ENCODE measurements around the gene PRRT3. TPM values are rescaled to one million over a fixed set of nuclear protein-coding genes. Genes with fewer than 3 reads are reported as not detected.

The PRRT3 gene
- total and polyA plus RNA-seq, 2 of the 13 experiments (the other 11 are each of a cell fraction or from before 2014, with no cell fraction given), result 0.22 to 0.44 TPM

DNA sequence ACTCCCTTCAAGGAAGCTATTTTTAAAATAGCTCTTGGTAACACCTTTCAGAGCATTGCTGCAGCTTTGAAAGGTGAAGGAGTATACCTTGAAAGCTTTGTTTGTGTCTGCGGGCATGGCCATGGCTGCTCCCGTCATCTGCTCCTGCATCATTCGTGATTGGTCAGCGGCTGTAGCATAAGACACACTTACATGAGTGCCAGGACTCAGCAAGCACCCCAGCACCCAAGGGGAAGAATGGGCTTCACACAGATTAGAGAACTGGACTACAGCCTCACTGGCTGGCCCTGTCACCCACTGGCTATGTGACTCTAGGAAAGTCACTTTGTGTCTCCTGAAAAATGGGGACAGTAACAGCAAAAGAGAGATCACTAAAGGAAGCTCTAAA, 17.4 kb upstream of the PRRT3 start:
- in situ Hi-C loops (cut with HindIII; ENCODE audit: extremely low pct_ligation_motif_present, low pct_unique_long_range_greater_than_20kb), result no loop called here
- FAIRE-seq (no peak), ATAC-seq (no peak), DNase-seq (ENCODE audit: low spot score) (no peak)
- Histone ChIP-seq H3K4me2 (ENCODE audit: low read depth, low read length) (no peak overlapping the region), H4K20me1 (ENCODE audit: insufficient read depth, low read length) (no peaks in the 10 kb centered on the region), H3K4me1 (ENCODE audit: insufficient read depth, low read length) (no peaks in the 10 kb centered on the region), H2AFZ (ENCODE audit: low read length) (no peak overlapping the region), H3K27ac (ENCODE audit: extremely low read length, insufficient read depth, low read length) (no peak overlapping the region), H3K27me3 (ENCODE audit: control insufficient read depth in 1 of 2, insufficient read depth in 2 of 2, low read length in 2 of 2) (no peaks in the 10 kb centered on the region), H3K9me3 (ENCODE audit: low read length) (no peaks in the 10 kb centered on the region), H3K4me3 (replicated peaks in 1 of 3; ENCODE audit: insufficient read depth in 1 of 3, low read depth in 2 of 3, low read length in 3 of 3) (no peak overlapping the region), H3K9ac (ENCODE audit: insufficient read depth, low read depth, low read length) (no peak overlapping the region), H3K36me3 (replicated peaks in 1 of 2; ENCODE audit: control insufficient read depth in 1 of 2, insufficient read depth in 2 of 2, low read length in 2 of 2) (peaks cover 9 to 46% of the 10 kb centered on the region in 2 experiments), H3K79me2 (ENCODE audit: insufficient read depth, low read length) (no peaks in the 10 kb centered on the region)
- WGBS (ENCODE audit: low lambda C conversion rate), result 98% methylated on average over 4 of the region's 4 CpGs
- ChIA-PET CTCF (ENCODE audit: low intra/inter-chr PET ratio, low total read pairs) (no interaction called here), POLR2A (no interaction called here)
- intact Hi-C loops (cut with micrococcal nuclease; ENCODE audit: unreplicated experiment), result no loop called here
- no peak for TF ChIP-seq ZNF446 (CRISPR knock-in tag; IDR thresholded peaks at IDR 0.05)
- no peak for TF ChIP-seq HOXA7 (CRISPR knock-in tag; IDR thresholded peaks at IDR 0.05)
- no peak for TF ChIP-seq ZBTB8A (CRISPR knock-in tag; IDR thresholded peaks at IDR 0.05; ENCODE audit: borderline replicate concordance, low read depth)
- TF ChIP-seq MTA3 (CRISPR knock-in tag; IDR thresholded peaks at IDR 0.05), result no peak
- TF ChIP-seq HMGXB4 (CRISPR knock-in tag; IDR thresholded peaks at IDR 0.05; ENCODE audit: borderline replicate concordance in 1 of 2, low read depth in 1 of 2), result no peak
- no peak for TF ChIP-seq BRF2 (CRISPR knock-in tag; IDR thresholded peaks at IDR 0.05)
- no peak for TF ChIP-seq ZNF800 (CRISPR knock-in tag; IDR thresholded peaks at IDR 0.05)
- TF ChIP-seq MED13 (CRISPR knock-in tag; IDR thresholded peaks at IDR 0.05), result no peak
- no peak for TF ChIP-seq ZNF317 (CRISPR knock-in tag; IDR thresholded peaks at IDR 0.05)
- no peak for TF ChIP-seq SIX4 (CRISPR knock-in tag; IDR thresholded peaks at IDR 0.05)
- TF ChIP-seq ZNF660 (CRISPR knock-in tag; IDR thresholded peaks at IDR 0.05; ENCODE audit: borderline replicate concordance, low read depth), result no peak
- TF ChIP-seq ZNF598 (CRISPR knock-in tag; IDR thresholded peaks at IDR 0.05; ENCODE audit: borderline replicate concordance), result no peak
- TF ChIP-seq ZNF503 (CRISPR knock-in tag; IDR thresholded peaks at IDR 0.05), result no peak
- no peak for TF ChIP-seq ZFAT (CRISPR knock-in tag; conservative IDR thresholded peaks at IDR 0.05)
- BruUV-seq (replicated peaks), result no TSS peak

Data from HepG2 (cell line).